Fibroblast of lung (primary cell): ENCODE results near the gene LINGO3.

ENCODE experiments used
- EZH2 ChIP-seq: IDR thresholded peaks from 2 replicates; pipeline ENCODE4 v1.5.1; 2012; ENCODE audit warnings: low read length, control low read depth, mild to moderate bottlenecking; ENCODE audit errors: missing control alignments
- TF ChIP-seq, protein P1 (sequence below), 2 donors: IDR thresholded peaks in 1 of 2; conservative IDR thresholded peaks in 1 of 2; 1 replicate in 1 of 2; 2 replicates in 1 of 2; pipeline ENCODE4 v1.5.1; 2011 to 2012; ENCODE audit warnings: low read length in 2 of 2, control low read depth in 1 of 2, inconsistent platforms in 1 of 2, low read depth in 1 of 2, mild to moderate bottlenecking in 1 of 2

DNA sequence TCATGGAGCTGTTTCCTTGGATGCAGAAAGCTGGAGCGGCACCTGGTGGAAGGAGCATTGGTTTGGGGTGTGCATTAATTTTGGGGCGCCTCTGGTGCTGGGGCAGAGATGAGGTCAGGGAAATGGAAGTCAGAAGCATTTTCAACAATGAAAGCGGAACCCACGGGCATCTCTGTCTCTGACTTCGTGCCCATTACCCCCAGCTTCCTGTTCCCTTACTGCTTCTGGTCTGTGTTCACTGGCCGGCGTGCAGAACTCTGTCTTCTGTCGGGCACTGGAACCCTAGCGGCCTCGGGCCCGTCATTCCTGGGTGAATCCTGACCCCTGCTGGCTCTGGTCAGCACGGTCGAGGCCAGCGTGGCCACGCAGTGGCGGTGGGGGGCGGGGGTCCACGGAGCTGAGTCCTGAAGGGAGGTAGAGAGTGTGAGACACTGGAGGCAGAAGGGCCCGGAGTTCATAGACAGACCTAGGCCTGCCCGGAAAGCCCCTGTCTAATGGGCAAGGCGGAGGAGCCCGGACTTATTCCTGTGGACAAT is 7.9 kb upstream of the LINGO3 start:
- TF ChIP-seq, protein P1, sequence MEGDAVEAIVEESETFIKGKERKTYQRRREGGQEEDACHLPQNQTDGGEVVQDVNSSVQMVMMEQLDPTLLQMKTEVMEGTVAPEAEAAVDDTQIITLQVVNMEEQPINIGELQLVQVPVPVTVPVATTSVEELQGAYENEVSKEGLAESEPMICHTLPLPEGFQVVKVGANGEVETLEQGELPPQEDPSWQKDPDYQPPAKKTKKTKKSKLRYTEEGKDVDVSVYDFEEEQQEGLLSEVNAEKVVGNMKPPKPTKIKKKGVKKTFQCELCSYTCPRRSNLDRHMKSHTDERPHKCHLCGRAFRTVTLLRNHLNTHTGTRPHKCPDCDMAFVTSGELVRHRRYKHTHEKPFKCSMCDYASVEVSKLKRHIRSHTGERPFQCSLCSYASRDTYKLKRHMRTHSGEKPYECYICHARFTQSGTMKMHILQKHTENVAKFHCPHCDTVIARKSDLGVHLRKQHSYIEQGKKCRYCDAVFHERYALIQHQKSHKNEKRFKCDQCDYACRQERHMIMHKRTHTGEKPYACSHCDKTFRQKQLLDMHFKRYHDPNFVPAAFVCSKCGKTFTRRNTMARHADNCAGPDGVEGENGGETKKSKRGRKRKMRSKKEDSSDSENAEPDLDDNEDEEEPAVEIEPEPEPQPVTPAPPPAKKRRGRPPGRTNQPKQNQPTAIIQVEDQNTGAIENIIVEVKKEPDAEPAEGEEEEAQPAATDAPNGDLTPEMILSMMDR (conservative IDR thresholded peaks at IDR 0.05 in 1 of 2, IDR thresholded peaks at IDR 0.05 in 1 of 2; ENCODE audit: low read depth in 1 of 2, low read length in 2 of 2), result peak; percentile 60 to 68
- no peak for TF ChIP-seq EZH2
